Midbrain (tissue), 1 donor: ENCODE measurements around the gene ITPR1.

ENCODE experiments used
- DNase-seq: peaks from one replicate; lab custom pipeline; 2025; lab: John Stamatoyannopoulos, UW

ITPR1 gene

DNA sequence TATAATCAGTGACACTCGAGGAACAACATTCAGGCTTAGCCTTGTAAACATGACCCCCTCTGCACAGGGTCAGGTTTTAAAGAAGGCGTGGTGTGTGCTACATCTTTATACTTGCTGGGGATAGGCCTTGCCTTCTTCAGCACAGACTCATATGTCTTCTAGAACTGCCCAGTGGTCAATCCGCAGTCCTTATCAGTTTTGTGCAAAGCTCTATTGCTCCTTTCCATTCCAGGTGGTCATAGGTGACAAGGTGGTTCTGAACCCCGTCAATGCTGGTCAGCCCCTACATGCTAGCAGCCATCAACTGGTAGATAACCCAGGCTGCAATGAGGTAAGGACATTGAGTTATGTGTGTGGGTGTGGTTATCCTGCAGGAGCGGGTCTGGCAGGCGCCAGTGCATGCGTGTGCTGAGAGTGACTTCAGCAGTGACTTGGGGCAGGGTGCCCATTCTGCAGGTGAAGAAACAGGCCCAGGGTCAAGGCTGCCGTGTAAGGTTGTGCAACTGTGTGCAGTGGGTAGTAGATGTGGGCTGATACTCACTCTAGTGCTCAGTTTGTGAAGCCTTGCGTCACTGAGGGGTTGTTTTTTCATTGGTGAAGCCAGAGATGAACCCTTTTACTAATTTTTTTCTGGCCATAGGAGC, 150.9 kb downstream of the ITPR1 start:
- DNase-seq, result no peak

DNA sequence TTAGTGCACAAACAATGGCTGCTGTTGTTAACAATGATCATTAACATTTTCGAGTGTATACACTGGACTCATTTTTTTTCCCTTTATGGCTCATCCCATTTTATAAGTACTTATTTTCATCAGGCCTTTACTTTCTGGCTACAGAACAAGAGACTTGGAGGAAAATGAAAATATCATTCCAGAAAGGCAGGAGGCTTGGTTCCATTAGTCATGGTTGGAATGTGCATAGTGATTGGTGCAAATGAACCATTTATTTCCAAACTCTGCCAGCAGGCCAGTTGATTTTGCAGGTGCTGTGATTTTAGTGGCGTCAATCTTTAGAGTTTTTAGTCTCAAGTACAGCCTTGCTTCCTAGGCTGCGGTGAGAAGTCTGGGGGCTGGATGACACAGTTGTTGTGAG, 151.8 kb downstream of the ITPR1 start:
- DNase-seq, result no peak

DNA sequence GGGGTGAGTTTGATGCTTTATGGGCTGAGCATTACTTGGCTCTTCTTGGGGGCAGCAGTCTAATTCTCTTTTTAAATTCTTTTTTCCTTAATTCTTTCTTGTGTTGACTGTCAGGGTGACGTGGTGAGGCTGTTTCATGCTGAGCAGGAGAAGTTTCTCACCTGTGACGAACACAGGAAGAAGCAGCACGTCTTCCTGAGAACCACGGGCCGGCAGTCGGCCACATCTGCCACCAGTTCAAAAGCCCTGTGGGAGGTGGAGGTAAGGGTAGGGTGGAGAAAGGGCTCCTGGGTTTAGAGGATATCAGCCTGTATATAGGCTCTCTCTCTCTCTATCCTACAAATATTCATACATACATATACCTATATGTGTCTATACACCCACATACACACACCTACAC, 152.3 kb downstream of the ITPR1 start:
- DNase-seq, result no peak

DNA sequence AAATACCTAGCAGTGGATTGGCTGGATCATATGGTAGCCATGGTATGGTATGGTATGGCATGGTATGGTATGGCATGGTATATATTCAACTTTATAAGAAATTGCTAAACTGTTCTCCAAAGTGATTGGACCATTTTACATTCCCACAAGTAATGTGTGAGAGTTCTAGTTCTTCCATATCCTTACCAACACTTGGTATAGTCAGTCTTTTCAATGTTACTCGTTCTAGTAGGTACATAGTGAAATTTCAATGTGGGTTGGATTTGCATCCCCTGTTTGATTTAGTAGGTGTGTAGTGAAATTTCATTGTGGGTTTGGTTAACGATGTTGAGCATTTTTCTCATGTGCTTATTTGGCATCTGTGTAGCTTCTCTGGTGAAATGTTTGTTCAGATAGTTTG, 154.3 kb downstream of the ITPR1 start:
- no peak for DNase-seq

DNA sequence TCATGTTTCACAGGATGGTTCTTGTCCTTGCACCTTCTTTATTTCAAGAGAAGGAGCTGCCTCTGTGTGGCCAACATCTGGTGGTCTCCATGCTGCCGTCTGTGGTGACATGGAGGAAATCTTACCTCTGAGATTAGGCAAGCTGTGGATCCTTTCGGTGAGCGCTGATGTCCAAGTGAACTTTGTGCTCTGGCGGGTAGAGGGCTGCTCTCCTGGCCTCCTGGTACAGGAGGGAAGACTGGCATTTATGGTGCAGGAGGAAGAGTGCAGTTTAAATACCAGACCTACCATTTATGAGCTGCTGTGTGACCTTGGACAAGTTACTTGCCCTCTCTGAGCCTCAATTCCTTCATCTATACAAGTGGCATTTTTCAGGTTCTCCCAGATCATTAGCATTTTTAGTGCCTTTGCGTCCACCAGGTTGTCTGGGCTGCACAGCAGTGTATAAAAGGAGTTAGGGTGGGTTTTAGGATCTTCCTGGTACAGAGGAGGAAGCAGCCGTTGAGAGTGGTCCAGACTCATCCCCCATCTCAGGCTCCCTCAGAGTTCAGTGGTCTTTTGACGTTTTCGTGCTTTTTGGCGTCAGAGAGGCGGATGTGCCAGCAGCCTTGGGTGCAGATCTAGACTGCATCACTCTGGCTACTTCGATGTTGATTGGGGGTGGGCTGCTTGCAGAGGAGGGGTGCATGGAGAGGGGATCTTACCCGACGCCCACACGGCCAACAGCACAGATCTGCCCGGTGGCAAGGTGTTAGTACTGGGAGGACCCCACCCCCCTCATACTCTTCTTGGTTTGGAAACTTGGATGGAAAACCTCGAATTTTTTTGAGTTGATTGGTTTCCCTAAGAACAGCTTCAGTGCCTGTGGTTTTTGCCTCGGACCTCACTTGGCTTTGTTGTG, 162.2 kb downstream of the ITPR1 start:
- DNase-seq, result no peak

- DNase-seq, result peak; percentile 68
Measured at GRCh38 chr3:4656059-4656458, 162.9 kb downstream of the ITPR1 start.

- DNase-seq, result no peak
Measured at GRCh38 chr3:4656626-4657328, 163.6 kb downstream of the ITPR1 start.

DNA sequence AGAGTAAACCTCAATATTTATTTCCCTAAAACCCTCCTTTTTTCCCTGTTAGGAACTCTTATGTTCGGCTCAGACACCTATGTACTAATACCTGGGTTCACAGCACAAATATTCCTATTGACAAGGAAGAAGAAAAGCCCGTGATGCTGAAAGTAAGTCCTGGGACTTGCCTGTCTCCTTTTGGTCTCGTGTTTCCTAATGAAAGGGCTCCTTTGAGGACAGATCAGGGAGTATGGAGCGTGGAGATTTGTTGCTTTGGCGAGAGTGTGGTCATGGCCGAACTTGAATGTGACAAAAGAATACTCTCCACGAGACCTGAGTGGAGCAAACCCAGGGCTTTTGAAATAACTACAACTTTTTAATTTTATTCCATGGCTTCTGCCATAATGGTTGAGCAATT, 167.8 kb downstream of the ITPR1 start:
- DNase-seq, result no peak

DNA sequence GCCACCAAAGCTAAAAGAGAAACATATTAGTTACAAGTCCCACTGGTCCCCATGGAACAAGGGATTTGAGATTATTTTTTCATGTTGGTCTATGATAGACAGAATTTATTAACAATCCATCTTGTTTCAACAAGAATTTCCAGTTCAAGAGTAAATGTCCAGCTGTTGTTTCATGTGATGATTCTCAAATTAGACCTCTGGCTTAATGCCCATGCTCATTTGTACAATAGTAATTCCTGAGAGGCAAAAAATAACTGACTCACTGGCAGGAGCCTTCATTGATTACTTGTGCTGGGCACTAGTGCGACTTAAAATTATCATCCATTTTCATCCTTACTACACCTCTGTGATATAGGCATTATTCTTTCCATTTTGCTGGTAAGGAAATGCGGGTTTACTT, 171.3 kb downstream of the ITPR1 start:
- no peak for DNase-seq

GRCh38 chr3:4665197-4665596, 172.0 kb downstream of the ITPR1 start:
- no peak for DNase-seq

DNA sequence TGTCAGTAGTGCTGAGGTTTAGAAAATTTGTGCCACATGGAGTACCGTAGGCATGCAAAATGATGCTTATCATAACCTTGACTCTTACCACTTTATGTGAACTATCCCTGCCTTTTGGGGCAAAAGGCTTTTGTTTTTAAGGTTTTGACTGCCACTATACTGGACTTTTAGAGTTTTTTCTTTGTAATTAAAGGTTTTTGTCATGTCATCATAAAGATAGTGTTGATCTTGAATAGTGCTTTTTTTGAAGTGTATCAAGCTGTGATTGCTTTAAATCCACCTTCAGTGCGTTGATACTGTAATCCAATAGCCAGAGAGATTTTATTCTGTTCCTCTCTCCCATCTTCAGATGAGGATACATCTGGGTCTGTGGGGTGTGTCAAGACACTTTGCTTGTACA, 172.9 kb downstream of the ITPR1 start:
- DNase-seq, result no peak

DNA sequence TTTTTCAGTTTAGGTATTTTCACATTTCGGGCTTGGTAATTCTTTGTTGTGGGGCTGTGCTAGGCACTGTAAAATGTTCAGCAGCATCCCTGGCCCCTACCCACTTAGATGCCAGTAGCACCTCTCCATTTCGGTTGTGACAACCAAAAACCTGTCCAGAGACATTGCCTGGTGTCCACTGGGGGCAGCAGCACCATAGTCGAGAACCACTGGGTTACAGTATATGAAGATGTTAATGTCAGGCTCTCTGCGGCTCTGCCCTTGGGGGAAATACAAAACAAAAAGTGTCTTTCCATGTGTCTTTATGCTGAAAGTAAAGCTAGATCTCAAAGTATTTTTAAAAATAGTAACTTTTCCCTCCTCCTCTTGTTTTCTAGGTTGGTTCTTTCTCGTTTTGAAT, 177.2 kb downstream of the ITPR1 start:
- DNase-seq, result no peak

DNA sequence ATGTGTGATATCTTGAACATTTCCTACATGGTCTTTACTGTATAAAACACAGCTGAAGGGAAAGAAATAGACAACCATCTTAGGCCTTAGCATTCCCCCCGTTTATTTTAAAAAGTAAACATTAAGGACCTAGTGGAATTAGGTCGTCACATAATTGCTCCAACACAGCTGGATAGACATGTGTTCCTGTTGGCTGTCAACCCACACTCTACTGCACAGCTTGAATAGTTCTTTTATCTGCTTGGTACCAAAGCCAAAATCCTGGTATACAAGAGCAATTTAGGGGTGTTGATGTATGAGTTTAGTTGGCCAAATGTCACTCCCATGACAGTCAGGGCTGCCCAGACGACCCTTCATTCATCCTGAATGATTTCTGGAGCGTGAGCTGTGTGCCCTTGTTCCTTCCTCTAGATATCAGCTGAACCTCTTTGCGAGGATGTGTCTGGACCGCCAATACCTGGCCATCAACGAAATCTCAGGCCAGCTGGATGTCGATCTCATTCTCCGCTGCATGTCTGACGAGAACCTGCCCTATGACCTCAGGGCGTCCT, 179.7 kb downstream of the ITPR1 start:
- DNase-seq, result no peak

DNA sequence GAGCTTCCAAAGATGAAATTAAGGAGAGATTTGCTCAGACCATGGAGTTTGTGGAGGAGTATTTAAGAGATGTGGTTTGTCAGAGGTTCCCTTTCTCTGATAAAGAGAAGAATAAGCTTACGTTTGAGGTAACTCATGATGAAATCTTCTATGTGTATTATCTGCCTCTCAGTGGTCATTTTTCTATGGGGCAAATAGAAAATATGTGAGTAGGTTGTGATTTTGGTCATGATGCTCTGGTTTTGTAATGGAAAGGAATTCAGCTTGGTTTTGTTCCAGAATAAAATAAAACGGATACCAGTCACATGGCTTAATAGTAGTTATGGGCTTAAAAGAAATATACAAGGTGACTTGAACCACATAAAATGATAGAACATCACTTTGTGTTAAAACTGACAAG, 181.1 kb downstream of the ITPR1 start:
- no peak for DNase-seq

- DNase-seq, result no peak
Measured at GRCh38 chr3:4675704-4676103, 182.6 kb downstream of the ITPR1 start.

DNA sequence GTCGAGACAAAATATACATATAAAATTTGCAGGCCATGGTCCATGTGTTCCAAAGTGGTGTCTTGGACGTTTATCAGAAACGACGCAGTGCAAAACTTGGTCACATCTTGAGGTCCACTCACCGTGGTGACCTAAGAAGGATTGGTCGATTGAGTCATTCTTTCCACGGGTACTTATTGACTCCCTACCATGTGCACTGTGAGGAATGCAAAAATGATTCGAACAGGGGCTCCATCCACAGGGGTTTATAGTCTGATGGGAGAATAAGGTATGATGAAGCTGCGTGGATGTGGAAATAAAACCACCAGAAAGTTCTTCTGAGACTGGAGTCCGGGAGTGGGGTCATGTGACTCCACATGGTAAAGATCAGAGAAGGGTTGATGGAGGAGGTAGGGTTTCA, 185.2 kb downstream of the ITPR1 start:
- no peak for DNase-seq

DNA sequence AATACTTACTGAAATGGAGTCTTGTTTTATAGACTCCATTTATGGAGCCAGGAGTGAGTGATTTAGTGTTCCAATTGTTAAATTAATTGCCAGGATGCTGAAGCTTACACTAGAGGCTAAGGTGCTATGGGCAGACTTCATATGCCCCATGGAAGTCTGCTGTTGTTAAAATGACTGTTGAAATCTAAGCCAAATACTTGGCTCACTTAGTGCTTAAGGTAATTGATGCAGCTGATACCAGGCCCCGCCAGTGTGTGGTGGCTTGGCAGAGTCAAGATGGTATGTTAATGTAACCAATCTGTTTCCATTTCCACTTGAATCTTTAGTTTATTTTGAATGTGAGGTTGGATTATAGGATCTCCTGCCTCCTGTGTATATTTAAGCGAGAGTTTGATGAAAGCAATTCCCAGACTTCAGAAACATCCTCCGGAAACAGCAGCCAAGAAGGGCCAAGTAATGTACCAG, 187.1 kb downstream of the ITPR1 start:
- DNase-seq, result no peak

DNA sequence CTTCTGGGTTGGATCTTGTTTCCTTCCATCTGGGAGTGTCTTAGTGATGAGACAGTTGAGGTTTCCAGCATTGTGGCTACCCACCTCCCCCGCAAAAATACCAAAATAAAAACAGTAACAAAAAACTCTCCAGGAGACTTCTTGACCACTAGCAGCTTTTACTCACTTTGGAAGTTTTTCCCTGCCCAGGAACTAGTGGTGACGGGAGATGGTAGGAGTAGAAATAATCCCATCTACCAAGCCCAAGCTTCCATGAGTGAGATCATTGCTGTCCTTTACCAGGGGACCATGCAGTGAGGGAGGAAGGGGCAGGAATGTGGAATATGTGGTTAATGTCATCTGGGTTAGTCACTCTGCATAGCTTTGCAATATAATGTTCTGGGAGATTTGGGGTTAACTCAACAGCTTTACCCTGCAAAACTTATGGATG, 187.7 kb downstream of the ITPR1 start:
- no peak for DNase-seq

DNA sequence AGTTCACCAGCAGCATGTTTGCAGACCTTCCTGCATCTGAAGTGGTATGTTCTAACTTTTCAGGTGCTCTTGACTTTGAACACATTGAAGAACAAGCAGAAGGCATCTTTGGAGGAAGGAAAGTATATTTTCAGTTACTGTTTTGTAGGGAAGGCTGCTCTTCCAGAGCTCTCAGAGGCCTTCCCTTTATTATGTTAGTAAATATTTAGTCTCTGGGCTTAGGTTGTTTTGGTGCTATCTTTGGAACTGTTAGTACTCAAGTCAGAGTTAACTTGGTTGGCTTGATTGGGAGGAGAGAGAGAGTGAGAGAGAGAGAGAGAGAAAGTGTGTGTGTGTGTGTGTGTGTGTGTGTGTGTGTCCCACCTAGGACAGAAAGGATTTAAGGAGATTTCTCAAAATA, 188.2 kb downstream of the ITPR1 start:
- no peak for DNase-seq

DNA sequence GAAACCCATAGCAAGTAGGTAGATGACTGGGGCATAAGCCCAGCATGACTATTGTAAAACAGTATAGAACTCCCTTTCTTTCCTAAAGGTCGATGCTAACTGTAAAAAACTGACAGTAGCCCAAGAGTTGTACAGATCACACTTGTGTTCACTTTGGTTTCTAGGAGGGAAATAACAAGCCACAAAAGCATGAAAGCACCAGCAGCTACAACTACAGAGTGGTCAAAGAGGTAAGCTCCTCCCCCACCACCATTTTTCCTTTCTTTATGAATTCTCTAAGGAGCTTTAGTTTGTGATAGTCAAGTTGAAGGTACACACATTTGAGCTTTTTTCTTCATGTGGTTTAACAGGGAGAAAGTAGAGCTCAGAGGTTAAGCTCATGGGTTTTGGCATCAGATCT, 191.0 kb downstream of the ITPR1 start:
- no peak for DNase-seq

DNA sequence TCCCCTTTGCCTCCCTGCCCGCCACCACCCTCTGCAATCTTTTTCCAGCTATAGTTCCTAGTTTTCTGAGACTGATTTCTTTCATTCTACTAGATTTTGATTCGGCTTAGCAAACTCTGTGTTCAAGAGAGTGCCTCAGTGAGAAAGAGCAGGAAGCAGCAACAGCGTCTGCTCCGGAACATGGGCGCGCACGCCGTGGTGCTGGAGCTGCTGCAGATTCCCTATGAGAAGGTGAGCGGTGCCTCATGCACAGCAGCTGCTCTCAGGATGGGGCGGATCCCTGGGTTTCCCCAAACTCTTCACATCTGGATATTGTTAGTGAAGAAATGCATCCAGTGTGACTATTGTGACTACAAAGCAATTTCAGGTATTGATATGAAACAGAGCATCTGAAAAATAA, 191.8 kb downstream of the ITPR1 start:
- no peak for DNase-seq

- DNase-seq, result no peak
Measured at GRCh38 chr3:4685673-4686345, 192.7 kb downstream of the ITPR1 start.
